HG02610 (cell line): Measurements from ENCODE around the gene SLC24A3.

Experiments used
- ATAC-seq: cut with Tn5 transposase; IDR thresholded peaks from one replicate; pipeline ENCODE4 v1.9.1; 2021; ENCODE audit warnings: mild to moderate bottlenecking, moderate library complexity; ENCODE audit not compliant: unreplicated experiment

Gene SLC24A3

GRCh38 chr20:19269737-19270340 is 57.4 kb downstream of the SLC24A3 start:
- no peak for ATAC-seq

GRCh38 chr20:19271879-19272651 is 59.6 kb downstream of the SLC24A3 start:
- no peak for ATAC-seq

- no peak for ATAC-seq
These were observed 60.7 kb downstream of the SLC24A3 start for GRCh38 chr20:19272976-19273654.

GRCh38 chr20:19274001-19274400 is 61.6 kb downstream of the SLC24A3 start:
- ATAC-seq = no peak

- ATAC-seq = no peak
These were observed 62.1 kb downstream of the SLC24A3 start for GRCh38 chr20:19274412-19275015.

GRCh38 chr20:19275038-19275629 is 62.7 kb downstream of the SLC24A3 start:
- ATAC-seq = no peak

- no peak for ATAC-seq
These were observed 63.2 kb downstream of the SLC24A3 start for GRCh38 chr20:19275630-19276071.

GRCh38 chr20:19277381-19277780 is 64.9 kb downstream of the SLC24A3 start:
- ATAC-seq = no peak

- no peak for ATAC-seq
These were observed 71.1 kb downstream of the SLC24A3 start for GRCh38 chr20:19283490-19284025.

- ATAC-seq = no peak
These were observed 72.1 kb downstream of the SLC24A3 start for GRCh38 chr20:19284400-19285178.

GRCh38 chr20:19285436-19285835 is 73.0 kb downstream of the SLC24A3 start:
- ATAC-seq = no peak

- no peak for ATAC-seq
These were observed 75.6 kb downstream of the SLC24A3 start for GRCh38 chr20:19288061-19288460.

- no peak for ATAC-seq
These were observed 76.2 kb downstream of the SLC24A3 start for GRCh38 chr20:19288636-19289035.

- no peak for ATAC-seq
These were observed 77.0 kb downstream of the SLC24A3 start for GRCh38 chr20:19289451-19289850.

GRCh38 chr20:19291024-19291817 is 78.8 kb downstream of the SLC24A3 start:
- ATAC-seq = no peak

- ATAC-seq = no peak
These were observed 79.3 kb downstream of the SLC24A3 start for GRCh38 chr20:19291818-19292132.

- ATAC-seq = no peak
These were observed 79.8 kb downstream of the SLC24A3 start for GRCh38 chr20:19292254-19292653.

- ATAC-seq = no peak
These were observed 82.6 kb downstream of the SLC24A3 start for GRCh38 chr20:19295076-19295475.

- no peak for ATAC-seq
These were observed 86.2 kb downstream of the SLC24A3 start for GRCh38 chr20:19298652-19299051.
